ENCODE results near the gene NFATC1. TPM values are rescaled to one million over a fixed set of nuclear protein-coding genes. Genes with fewer than 3 reads are reported as not detected.

The NFATC1 gene
- total RNA-seq, 2 donors from 2014 or later: 27.6 to 40.8 TPM

DNA sequence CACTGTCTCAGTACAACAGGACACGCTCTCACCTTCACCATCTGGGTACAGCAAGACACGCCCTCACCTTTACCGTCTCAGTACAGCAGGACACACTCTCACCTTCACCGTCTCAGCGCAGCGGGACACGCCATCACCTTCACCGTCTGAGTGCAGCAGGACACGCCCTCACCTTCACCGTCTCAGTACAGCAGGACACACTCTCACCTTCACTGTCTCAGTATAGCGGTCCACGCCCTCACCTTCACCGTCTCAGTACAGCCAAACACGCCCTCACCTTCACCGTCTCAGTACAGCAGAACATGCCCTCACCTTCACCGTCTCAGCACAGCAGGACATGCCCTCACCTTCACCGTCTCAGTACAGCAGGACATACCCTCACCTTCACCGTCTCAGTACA lies 174.0 kb downstream of the NFATC1 start:
- DNase-seq (ENCODE audit: low spot score): no peak
- TF ChIP-seq, protein P1, sequence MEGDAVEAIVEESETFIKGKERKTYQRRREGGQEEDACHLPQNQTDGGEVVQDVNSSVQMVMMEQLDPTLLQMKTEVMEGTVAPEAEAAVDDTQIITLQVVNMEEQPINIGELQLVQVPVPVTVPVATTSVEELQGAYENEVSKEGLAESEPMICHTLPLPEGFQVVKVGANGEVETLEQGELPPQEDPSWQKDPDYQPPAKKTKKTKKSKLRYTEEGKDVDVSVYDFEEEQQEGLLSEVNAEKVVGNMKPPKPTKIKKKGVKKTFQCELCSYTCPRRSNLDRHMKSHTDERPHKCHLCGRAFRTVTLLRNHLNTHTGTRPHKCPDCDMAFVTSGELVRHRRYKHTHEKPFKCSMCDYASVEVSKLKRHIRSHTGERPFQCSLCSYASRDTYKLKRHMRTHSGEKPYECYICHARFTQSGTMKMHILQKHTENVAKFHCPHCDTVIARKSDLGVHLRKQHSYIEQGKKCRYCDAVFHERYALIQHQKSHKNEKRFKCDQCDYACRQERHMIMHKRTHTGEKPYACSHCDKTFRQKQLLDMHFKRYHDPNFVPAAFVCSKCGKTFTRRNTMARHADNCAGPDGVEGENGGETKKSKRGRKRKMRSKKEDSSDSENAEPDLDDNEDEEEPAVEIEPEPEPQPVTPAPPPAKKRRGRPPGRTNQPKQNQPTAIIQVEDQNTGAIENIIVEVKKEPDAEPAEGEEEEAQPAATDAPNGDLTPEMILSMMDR (IDR thresholded peaks at IDR 0.05): no peak
- Histone ChIP-seq H3K4me3 (no peak overlapping the region), H3K4me1 (ENCODE audit: control insufficient read depth in 1 of 2, low read depth in 2 of 2) (peaks cover 10 to 23% of the 10 kb centered on the region in 2 donors), H3K27ac (no peak overlapping the region), H3K9me3 (peaks cover 13% of the 10 kb centered on the region), H3K36me3 (no peaks in the 10 kb centered on the region), H3K27me3 (replicated peaks; ENCODE audit: insufficient read depth) (no peaks in the 10 kb centered on the region)
- no peak for ATAC-seq (ENCODE audit: insufficient number of reproducible peaks, low FRiP score, low read depth)

DNA sequence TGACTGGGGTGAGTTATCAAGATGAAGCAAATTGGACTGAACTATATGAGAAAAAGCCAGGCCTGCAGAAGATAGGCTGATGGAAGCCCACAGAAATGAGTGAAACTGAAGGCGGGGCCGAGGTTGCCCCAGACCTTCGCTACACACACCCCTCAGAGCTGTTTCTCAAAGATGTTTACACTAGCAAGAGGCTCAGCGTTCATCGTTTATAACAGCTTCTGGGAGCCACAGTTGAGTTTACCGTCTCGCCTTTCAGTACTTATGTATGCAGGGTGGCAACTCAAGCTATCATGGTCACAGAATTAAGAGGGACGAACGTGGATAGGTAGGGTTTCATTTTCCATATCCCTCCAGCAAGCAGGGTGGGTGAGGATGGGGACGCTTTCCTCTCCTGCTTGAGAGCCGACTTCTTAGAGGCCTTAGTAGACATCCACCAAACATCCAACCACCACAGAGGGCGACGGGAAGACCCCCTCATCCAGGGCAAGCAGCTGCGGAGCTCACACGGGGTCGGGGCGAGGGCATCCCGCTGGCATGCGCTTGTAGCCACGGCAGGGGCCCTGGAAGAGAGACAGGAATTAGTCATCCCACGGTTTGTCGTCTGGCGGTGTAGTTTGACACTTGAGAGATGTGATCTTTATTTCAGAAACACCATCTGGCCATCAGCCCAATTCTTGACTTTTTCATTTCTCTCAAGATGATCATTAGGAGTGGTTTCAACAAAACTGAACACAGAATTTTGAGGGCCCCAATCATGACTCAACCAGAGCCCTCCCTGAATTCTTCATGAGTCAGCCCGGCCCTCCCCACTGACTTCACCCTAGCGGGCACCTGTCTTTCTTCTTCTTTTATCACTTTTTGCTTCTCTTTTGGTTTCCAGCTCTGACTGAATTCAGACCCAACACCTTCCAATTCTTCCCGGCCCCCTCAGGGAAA lies 174.8 kb downstream of the NFATC1 start:
- no peaks in the 10 kb centered on the region for H3K27me3 ChIP-seq (replicated peaks; ENCODE audit: insufficient read depth)
- peaks cover 7 to 15% of the 10 kb centered on the region in 2 donors for H3K4me1 ChIP-seq (ENCODE audit: control insufficient read depth in 1 of 2, low read depth in 2 of 2)
- no peaks in the 10 kb centered on the region for H3K36me3 ChIP-seq
- H3K9me3 ChIP-seq: peaks cover 13% of the 10 kb centered on the region
- ATAC-seq (ENCODE audit: insufficient number of reproducible peaks, low FRiP score, low read depth) (no peak), DNase-seq (ENCODE audit: low spot score) (no peak)
- TF ChIP-seq, protein P1 (IDR thresholded peaks at IDR 0.05): no peak
- no peak overlapping the region for H3K27ac ChIP-seq
- H3K4me3 ChIP-seq: no peak overlapping the region

GRCh38 chr18:79571211-79572092 lies 175.7 kb downstream of the NFATC1 start:
- no peak overlapping the region for H3K27ac ChIP-seq
- ATAC-seq (ENCODE audit: insufficient number of reproducible peaks, low FRiP score, low read depth) (no peak), DNase-seq (ENCODE audit: low spot score) (no peak)
- H3K4me1 ChIP-seq (ENCODE audit: control insufficient read depth in 1 of 2, low read depth in 2 of 2): peaks cover 7 to 21% of the 10 kb centered on the region in 2 donors
- H3K36me3 ChIP-seq: no peaks in the 10 kb centered on the region
- H3K27me3 ChIP-seq (replicated peaks; ENCODE audit: insufficient read depth): no peaks in the 10 kb centered on the region
- H3K9me3 ChIP-seq: peaks cover 13% of the 10 kb centered on the region
- H3K4me3 ChIP-seq: no peak overlapping the region
- TF ChIP-seq, protein P1 (IDR thresholded peaks at IDR 0.05): no peak

GRCh38 chr18:79572093-79572780 lies 176.5 kb downstream of the NFATC1 start:
- peaks cover 13 to 23% of the 10 kb centered on the region in 2 donors for H3K4me1 ChIP-seq (ENCODE audit: control insufficient read depth in 1 of 2, low read depth in 2 of 2)
- TF ChIP-seq, protein P1 (IDR thresholded peaks at IDR 0.05): no peak
- H3K9me3 ChIP-seq: peaks cover 13% of the 10 kb centered on the region
- no peak overlapping the region for H3K27ac ChIP-seq
- DNase-seq (ENCODE audit: low spot score) (no peak), ATAC-seq (ENCODE audit: insufficient number of reproducible peaks, low FRiP score, low read depth) (no peak)
- H3K4me3 ChIP-seq: no peak overlapping the region
- H3K36me3 ChIP-seq: no peaks in the 10 kb centered on the region
- no peaks in the 10 kb centered on the region for H3K27me3 ChIP-seq (replicated peaks; ENCODE audit: insufficient read depth)
